Kidney glomerular epithelial cell (primary cell): Measurements from ENCODE around the gene ARRDC2.
"Not testable (repeated sequence)": the region's sequence is repeated elsewhere in the genome, so short reads cannot be mapped to it uniquely, and the experiment has no call there.

ENCODE experiments used
- DNase-seq: peaks from one replicate; lab custom pipeline; 2025; lab: John Stamatoyannopoulos, UW

ARRDC2 gene

DNA sequence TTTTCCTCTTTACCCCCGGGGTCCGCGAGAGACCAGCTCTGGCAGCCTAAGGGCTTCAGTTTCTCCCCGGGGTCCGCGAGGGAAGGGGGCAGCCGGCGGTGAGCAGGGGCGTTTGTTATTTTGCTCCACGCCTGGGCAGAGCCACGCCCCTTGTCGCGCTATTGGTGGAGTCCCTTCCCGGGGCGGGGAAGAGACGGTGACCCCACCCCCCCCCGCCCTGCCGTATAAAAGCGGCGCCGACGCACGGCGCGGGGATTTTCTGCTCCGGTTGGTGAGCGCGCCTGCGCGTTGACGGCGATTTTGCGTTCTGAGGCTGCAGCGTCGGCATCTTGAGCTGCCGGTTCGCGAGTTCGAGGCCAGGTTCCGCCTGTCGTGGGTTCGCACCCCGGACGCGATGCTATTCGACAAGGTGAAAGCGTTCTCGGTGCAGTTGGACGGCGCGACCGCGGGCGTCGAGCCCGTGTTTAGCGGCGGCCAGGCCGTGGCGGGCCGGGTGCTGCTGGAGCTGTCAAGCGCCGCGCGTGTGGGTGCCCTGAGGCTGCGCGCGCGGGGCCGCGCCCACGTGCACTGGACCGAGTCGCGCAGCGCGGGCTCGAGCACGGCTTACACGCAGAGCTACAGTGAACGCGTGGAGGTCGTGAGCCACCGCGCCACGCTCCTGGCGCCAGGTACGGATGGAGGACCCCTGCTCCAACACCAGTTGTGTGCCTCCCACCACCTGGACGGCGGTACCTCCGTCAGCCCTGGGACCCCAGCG, at the start of gene ARRDC2:
Gene ARRDC2, plus strand, starts transcription at position 254 of the 757 bp plus-strand sequence. Its CDS starts 141 bp downstream, at position 395.
- peak; percentile 76 for DNase-seq

DNA sequence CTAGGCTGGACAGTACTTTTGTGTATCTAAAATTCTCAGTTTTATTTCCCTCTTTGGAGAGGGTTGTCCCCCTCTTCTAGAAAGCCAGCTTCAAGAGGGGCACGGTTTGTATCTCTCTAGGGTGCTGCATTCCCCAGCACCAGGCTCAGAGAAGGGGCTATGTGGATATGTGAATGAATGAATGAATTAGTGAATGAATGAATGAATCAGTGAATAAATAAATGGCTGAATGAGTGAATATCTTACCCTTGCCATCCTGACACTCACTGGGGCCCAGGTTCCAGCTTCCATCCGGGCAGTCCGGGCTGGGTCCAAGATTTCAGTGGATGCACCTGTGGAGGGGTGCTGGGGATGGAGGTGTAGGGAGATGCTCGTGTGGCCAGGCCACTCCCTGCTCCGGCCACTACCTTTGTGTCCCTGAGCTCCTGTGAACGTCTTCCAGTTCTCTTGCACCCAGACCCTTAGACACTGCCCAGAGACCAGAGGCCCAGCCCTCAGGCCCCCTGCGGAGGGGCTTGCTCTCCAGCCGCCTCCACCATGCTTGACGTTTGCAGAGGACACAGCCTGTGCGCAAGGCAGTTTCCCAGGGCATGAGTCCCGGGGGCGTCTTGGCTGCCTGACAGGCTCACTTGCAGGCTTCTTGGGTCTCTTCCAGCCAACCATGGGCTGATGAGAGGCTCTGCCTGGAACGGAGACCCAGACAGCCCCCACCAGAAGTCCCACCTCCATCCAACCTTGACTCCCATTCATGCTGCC, 43.9 kb upstream of the ARRDC2 start:
- no peak for DNase-seq

DNA sequence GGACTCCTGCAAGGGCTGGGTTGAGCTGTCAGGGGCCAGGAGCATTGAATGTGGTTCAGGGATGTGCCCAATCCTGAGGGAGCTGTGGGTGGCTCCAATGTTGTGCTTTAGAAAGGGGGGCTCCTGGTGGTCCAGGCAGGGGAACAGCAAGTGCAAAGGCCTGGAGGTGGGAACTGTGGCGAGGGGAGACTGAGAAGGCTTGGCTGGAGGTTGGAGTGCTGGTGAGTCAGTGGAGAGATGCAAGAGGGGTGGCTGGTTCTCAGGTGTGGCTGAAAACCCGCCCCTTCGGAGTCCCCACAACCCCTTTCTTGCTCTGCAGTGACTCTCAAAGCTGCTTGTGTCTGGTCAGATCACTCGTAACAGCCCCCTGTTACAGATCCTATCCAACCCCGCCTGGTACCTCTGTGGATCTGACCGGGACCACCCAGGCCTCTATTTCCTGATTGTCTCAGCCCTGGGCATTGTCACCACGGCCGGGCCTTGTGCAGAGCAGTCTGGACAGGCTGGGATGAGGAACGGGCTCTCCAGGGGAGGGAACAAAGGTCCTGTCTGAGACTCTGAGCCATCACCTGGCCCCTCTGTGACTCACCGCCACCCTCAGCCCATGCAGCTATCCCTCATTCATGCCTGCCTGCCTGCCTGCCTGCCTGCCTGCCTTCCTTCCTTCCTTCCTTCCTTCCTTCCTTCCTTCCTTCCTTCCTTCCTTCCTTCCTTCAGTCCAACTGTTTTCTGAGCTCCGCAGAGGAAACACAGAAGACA, 42.4 kb upstream of the ARRDC2 start:
- DNase-seq = no peak

DNA sequence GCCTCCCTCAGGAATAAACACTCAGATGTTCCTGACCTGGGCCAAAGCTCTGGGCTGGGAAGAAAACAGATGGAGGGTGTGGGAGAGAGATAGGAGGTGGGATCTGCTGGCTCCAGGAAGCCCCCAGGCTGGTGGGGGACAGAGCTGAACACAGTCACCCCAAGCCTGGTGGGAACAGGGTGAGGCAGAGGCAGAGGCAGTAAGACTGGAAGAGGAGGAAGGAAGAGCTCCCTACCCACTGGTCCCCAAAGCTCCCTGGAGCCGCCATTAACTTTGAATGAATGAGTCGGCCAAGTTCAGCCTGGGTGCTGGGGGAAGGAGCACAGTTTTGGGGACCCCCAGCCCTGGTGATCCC, 41.9 kb upstream of the ARRDC2 start:
- DNase-seq = no peak

DNA sequence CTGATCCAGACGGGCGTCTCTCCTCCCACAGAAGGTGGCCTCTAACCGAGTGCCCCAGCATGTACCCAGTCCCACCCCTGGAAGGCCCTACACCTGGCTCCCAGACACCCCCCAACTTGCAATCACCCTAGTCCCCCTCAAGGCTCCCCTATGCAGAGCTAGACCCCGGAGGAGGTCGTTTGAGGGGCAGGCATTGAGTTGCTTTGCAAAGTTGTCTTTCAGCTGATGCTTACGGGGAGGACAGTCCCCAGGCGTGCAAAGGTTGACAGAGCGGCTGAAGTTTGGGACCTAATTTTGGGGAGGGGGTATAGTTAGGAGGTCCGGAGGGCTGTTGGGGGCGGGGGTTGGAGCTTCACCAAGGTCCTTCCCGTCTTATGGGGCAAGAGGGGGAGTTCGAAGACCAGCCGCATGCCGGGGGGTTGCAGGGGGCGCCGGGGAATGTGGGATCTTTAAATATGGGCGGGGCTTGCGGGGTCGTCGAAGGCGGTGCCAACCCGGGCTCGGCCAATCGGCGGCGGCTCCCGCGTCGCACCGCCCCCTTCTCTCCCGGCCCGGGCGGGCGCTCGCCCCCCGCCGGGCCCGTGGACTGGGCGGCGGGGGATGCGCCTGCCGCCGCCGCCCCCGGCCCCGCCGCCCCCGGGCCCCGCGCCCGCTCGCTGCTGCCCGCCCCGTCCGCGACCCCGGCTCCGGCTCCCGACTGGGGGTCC, 41.3 kb upstream of the ARRDC2 start, which contains the start of gene KCNN1:
Gene KCNN1, plus strand, starts transcription at position 558 of the 707 bp plus-strand sequence. CDS start 6,782 bp downstream, outside the sequence.
- DNase-seq = no peak

DNA sequence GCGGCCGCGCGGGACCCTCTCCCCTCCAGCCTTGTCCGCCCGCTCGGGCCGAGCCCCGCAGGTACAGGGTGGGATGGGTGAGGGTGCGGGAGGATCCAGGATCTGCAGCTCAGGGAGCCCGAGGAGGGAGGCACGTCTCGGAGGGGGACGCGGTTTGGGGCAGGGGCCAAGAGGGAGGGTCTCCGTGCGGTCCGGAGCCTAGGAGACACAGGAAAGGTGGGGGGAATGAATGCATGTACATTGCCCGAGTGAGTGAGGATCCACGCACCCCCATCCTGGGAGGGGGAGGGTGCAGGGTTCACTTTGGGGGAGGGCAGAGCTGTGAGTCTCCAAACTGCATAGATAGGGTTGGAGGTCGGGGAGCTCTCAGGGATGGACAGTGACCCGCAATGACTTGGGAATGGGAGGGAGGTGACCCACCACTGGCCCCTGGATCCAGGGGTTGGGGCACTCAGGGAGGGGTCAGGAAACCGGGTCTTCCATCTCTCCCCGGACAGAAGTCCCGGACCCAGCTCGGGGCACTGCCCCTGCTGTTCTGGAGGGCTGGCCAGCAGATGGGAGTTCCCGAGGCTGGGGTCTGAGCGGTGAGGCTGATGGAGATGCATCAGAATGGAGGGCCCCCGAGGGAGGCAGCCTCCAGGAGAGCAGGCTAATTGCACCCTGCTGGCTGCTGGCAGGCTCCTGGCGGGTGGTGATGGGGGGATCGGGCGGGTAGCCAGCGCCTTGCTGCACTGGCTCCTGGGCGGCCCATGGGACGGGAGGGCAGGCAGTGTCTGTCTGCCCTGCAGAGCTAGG, 40.5 kb upstream of the ARRDC2 start:
- no peak for DNase-seq

DNA sequence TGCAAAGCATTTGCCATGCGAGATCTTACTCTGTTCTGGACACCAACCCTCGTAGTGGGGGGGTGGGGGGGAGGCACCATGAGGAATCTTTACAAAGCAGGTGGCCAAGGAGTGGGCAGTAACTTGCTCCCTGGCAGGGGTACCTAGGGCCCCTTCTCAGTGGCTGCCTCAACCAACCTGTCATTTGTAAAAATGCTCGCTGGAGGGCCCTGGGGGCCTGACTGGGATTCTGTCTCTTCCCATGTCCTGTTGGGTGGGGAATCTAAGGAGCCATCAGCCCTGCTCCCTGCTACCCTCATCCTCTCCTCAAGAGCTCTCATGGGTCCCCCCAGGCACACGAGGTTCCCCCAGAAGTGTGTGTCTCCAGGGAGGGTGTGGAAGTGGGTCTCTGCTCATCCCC, 39.6 kb upstream of the ARRDC2 start:
- DNase-seq = no peak

DNA sequence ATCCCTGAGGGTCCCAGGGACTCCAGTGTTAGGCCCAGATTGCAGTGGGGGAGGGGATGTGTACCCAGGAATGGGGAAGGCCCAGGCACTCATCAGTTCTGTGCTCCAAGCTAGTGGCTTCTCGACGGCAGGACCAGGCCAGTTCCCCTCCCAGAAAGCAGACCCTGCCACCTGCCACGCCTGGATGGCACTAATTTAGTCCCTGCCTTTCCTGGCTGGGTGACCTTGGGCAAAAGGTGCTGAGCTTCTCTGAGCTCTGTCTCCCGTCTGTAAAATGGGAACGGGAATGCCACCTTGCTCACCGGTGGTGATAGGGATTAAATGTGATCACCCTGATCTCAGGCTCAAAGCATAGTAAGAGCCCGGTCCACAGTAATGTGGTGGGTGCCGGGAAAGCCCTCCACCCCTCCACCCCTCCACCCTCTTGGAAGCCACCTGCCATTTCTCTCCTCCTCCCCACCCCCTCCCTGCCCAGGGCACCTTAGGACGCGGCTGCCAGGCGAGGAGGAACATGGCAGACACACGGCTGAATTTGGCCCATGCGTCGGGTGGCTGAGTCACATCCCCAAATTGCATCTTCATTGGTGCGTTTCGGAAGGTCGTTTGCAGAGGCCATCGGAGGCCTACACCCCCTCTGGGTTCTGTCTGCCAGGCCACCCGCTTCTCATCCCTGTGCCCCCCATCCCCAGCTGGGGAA, 38.7 kb upstream of the ARRDC2 start:
- no peak for DNase-seq

DNA sequence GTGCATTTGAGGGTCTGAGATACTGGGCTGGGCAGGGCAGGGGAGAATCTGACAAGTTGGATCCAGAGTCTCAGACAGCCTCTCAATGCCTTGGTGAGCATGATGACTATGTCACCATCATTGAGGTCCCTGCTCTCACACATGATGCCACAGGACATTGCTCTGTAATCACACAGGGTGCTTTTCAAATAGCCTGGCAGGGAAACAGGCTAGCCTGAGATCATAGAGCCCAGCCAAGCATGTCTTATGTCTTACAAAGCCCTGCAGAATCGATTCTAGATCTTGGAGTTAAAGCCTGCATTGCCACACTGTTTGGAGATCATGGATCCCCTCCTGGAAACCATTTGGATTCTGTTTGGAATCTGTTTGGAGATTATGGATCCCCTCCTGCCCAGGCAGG, 35.7 kb upstream of the ARRDC2 start:
- no peak for DNase-seq

DNA sequence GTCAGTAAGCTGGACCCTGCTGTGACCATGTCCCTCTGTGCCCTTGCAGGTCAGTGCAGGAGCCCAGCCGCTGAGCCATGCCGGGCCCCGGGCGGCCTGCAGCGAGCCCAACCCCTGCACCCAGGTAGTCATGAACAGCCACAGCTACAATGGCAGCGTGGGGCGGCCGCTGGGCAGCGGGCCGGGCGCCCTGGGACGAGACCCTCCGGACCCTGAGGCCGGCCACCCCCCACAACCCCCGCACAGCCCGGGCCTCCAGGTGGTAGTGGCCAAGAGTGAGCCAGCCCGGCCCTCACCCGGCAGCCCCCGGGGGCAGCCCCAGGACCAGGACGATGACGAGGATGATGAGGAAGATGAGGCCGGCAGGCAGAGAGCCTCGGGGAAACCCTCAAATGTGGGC, 34.2 kb upstream of the ARRDC2 start:
- DNase-seq = no peak

DNA sequence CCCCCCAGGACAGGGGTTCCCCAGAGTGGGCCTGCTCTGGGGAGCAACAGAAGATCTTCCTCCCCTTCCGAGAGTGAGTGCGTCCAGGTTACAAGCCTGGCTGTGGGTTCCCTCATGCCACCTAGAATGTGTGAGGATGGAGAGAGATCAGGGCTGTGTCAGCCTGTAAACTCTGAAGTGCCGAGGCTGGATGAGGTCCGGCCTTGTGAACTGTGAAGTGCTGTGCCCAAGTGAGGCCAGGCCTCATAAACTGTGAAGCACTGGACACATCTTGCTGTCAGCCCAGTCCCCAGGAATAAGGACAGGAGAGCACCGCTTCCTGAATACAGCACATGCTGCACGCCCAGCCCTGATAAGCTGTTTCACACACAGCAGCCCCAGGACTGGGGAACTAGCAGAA, 33.4 kb upstream of the ARRDC2 start:
- no peak for DNase-seq

DNA sequence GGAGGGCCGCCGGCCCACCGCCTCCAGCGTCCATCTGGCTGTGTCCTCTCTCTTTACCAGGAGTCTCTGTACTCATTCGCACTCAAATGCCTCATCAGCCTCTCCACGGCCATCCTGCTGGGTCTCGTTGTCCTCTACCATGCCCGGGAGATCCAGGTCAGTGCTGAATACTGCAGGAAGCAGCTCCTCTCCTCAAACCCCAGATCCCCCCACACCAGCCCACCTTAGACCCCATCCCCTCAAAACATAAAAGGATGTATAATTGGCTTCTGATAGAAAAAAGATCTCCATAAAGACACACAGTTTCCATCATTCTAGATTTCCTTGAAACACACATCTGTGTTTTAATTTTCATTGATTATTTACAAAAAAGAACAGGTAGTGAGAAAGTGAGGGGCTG, 32.9 kb upstream of the ARRDC2 start:
- DNase-seq = no peak

DNA sequence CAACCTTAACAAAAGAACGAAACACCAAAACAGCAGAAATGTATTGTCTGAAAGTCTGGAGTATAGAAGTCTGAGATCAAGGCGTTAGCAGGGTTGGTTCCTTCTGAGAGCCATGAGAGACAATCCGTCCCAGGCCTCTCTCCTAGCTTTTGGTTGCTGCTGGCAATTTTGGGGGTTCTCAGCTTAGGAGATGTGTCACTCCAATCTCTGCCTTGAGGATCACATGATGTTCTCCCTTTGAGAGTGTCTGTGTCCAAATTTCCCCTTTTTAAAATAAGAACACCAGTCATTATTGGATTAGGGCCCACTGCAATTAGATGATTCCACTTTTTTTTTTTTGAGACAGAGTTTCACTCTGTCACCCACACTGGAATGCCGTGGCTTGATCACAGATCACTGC, 30.9 kb upstream of the ARRDC2 start:
- DNase-seq = no peak

DNA sequence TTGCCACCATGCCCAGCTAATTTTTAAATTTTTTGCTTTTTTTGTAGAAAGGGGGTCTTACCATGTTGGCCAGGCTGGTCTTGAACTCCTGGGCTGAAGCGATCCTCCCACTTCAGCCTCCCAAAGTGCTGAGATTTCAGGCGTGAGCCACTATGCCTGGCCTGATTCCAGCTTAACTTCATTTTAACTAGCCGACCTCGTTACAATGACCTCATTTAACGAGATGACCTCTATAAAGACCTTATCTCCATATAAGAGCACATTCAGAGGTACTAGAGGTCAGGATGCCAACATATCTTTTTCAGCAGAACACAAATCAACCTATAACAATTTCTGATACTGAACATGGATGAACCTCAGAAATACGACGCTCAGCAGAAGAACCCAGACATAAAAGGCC, 30.5 kb upstream of the ARRDC2 start:
- no peak for DNase-seq

DNA sequence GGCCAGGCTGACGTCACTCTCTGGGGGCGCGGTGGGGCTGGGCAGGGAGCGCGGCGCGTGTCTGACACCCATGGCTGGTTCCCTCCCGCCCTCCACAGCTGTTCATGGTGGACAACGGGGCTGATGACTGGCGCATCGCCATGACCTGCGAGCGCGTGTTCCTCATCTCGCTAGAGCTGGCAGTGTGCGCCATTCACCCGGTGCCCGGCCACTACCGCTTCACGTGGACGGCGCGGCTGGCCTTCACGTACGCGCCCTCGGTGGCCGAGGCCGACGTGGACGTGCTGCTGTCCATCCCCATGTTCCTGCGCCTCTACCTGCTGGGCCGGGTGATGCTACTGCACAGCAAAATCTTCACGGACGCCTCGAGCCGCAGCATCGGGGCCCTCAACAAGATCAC, 26.4 kb upstream of the ARRDC2 start:
- no peak for DNase-seq

DNA sequence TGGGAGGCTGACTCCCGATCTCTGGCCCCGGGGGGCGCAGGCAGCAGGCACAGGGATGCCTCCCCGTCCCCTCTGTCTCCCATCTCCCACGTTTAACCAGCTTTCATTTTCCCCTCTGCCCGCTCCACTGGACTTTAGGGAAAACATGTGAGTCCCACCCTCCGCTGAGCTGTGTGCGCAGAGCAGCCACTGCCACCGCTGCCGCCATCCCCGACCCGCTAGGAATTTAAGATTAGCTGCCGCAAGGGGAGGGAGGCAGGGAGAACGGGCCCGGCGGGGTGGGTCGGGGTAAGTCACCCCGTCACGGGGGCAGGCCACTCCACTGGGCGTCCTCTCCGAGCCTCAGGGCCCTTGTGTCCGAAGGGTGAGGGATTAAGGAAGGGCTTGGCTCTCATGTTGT, 25.5 kb upstream of the ARRDC2 start:
- DNase-seq = no peak

DNA sequence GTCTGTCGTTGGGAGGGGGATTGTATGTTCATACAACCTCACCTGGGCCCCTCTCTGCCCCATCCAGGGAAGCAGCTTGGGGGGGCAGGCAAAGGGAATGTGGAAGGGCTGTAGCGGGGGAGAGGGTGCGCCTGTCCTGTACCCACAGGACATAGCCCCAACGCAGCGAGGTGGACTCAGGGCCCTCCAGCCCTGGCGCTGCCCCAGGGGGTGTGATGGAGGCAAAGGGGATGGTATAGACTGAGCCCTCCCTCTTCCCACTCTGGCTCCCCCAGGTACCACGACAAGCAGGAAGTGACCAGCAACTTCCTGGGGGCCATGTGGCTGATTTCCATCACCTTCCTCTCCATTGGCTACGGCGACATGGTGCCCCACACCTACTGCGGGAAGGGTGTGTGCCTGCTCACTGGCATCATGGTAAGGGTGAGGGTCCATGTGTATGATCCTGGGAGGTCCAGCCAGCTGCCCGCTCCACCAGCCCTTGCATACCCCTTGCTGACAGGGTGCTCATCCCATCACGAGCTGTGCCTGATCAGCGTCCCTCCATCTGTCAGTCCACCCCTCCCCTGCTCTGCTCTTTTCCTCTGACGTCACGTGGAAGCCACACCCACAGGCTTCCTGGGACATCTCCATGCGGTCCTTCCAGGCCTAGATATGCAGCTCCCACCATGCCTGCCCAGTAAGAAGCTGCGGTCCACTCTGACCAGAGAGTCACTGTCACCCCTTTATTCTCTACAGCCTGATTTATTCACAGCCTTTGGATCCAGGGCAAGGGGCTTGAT, 22.7 kb upstream of the ARRDC2 start:
- DNase-seq = no peak

DNA sequence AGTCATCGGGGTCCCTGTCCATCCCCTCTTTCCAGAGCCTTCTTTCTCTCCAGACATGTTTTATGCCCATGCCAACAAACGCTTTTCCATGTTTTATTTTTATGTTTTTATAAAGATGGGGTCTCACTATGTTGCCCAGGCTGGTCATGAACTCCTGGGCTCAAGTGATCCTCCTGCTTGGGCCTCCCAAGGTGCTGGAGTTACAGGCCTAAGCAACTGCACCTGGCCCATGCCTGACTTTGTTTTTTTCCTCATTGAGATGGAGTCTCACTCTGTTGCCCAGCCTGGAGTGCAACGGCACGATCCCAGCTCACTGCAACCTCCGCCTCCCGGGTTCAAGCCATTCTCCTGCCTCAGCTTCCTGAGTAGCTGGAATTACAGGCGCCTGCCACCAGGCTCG, 21.4 kb upstream of the ARRDC2 start:
- not testable (repeated sequence) for DNase-seq

DNA sequence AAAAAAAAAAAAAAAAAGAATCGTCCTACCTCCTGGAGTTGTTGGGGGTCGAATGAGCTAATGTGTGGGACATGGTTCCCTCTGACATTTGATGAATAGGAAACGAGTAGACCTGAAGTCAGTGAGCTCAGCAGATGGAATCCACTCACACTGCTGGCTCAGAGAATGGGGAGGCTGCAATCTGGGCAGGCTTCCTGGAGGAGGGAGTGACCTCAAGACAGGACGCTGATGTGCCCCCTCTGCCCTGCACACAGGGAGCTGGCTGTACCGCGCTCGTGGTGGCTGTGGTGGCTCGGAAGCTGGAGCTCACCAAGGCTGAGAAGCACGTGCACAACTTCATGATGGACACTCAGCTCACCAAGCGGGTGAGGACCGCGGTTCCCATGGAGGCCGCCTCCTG, 19.8 kb upstream of the ARRDC2 start:
- DNase-seq = no peak
